Tibial nerve (tissue), 4 donors: ENCODE results near the gene KDM8. TPM values are rescaled to one million over a fixed set of nuclear protein-coding genes. Genes with fewer than 3 reads are reported as not detected.
"Not testable (repeated sequence)": the region's sequence is repeated elsewhere in the genome, so short reads cannot be mapped to it uniquely, and the experiment has no call there.

Experiments used
- DNase-seq, 2 donors: peaks; one replicate each; pipeline ENCODE4 v3.0.0-alpha.2; 2019; ENCODE audit warnings: low spot score in 2 of 2
- H3K27ac ChIP-seq, 4 donors: fragments of 200-600 bp; sonication (generic) in 3 of 4; one replicate each; pipeline ENCODE4 v1.5.1; 2017 to 2019; ENCODE audit warnings: mild to moderate bottlenecking in 1 of 4
- H3K27me3 ChIP-seq, 2 donors: fragments of 200-600 bp; sonication (generic) in 1 of 2; one replicate each; pipeline versions ENCODE4 v1.5.1 to v1.6.0; 2017 to 2019
- H3K36me3 ChIP-seq, 3 donors: fragments of 200-600 bp; sonication (generic); one replicate each; pipeline ENCODE4 v1.5.1; 2018 to 2019
- H3K4me1 ChIP-seq, 4 donors: fragments of 200-600 bp; sonication (generic) in 3 of 4; one replicate each; pipeline ENCODE4 v1.5.1; 2017 to 2019
- H3K4me3 ChIP-seq, 4 donors: fragments of 200-600 bp; sonication (generic) in 3 of 4; one replicate each; pipeline ENCODE4 v1.5.1; 2017 to 2019; ENCODE audit warnings: mild to moderate bottlenecking in 1 of 4, moderate library complexity in 1 of 4
- H3K9me3 ChIP-seq, 4 donors: fragments of 200-600 bp; sonication (generic) in 3 of 4; one replicate each; pipeline ENCODE4 v1.5.1; 2017 to 2019
- EP300 ChIP-seq, 2 donors: sonication (generic); formaldehyde crosslinking; IDR thresholded peaks; one replicate each; pipeline ENCODE4 v1.6.1; 2017; ENCODE audit warnings: antibody characterized with exemption in 2 of 2, mild to moderate bottlenecking in 1 of 2
- POLR2A ChIP-seq, 2 donors: fragments of 450-650 bp; IDR thresholded peaks; one replicate each; pipeline ENCODE4 v1.6.1; 2017; ENCODE audit warnings: antibody characterized with exemption in 2 of 2, mild to moderate bottlenecking in 2 of 2, moderate library complexity in 2 of 2
- WGBS, 2 donors: methylation state at CpG; one replicate each; pipeline ENCODE4 v1.1.5; 2018; 5-methylcytosine and 5-hydroxymethylcytosine counted together
- total RNA-seq, 4 donors: library from RNA; depleted of rRNA; stranded (reverse); fragments of >200 nt; gene quantifications; one replicate each; pipeline ENCODE4 v1.1.0, GENCODE V29; 2016
- TF ChIP-seq, protein P1 (sequence below), 5 experiments: fragments of 200-600 bp in 3 of 5; fragments of 450-650 bp in 2 of 5; sonication (generic) in 3 of 5; IDR thresholded peaks; one replicate each; pipeline ENCODE4 v1.5.1; 2016 to 2019; ENCODE audit warnings: antibody characterized with exemption in 5 of 5, mild to moderate bottlenecking in 3 of 5, moderate library complexity in 2 of 5

KDM8 gene
- total RNA-seq, 4 donors from 2014 or later: 2.3 to 7.6 (median 4.8) TPM

DNA sequence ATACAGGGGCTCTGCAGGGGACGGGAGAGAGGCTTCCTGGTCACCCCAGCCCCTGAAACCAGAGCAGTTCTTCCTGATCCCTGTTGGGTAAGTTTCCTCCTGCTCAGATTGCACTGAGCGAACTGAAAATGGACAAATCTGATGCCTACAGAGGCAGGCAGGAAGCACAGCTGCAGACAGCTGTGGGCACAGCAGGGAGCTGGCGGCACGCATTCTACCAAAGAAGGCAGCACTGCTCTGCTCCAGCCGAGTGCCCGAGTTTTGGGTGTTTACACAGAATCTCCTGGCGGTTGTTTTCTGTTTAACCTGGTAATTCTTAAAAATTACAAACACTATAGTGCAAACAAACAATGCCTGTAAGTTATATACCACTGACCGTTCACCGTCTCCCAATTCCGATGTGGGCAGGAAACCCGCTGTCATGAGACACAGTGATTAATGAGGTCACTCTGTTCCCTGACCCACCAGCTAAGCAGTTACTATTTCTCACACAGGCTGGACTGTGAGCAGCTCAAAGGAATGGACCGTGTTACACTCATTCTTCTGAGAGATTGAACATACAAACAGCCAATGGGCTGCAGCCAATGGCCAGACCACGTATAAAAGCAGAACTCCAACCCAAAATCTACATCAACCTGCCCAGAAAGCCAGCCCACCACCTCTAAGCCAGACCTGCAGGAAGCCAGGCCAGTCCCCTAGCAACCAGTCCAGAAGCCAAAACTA is 39.7 kb downstream of the KDM8 start:
- DNase-seq: no peak
- Histone ChIP-seq H3K36me3 (no peaks in the 10 kb centered on the region), H3K27me3 (no peaks in the 10 kb centered on the region), H3K4me3 (peak overlapping the region in 2 of 4 donors; percentile 6 to 13), H3K4me1 (peaks cover 0 to 82% (median 37%) of the 10 kb centered on the region in 4 donors), H3K9me3 (no peaks in the 10 kb centered on the region), H3K27ac (peak overlapping the region in 3 of 4 donors; percentile 9 to 77 (median 71))
- WGBS, 2 donors: 18 to 20% methylated on average over 13 of the region's 13 CpGs
- TF ChIP-seq, protein P1, sequence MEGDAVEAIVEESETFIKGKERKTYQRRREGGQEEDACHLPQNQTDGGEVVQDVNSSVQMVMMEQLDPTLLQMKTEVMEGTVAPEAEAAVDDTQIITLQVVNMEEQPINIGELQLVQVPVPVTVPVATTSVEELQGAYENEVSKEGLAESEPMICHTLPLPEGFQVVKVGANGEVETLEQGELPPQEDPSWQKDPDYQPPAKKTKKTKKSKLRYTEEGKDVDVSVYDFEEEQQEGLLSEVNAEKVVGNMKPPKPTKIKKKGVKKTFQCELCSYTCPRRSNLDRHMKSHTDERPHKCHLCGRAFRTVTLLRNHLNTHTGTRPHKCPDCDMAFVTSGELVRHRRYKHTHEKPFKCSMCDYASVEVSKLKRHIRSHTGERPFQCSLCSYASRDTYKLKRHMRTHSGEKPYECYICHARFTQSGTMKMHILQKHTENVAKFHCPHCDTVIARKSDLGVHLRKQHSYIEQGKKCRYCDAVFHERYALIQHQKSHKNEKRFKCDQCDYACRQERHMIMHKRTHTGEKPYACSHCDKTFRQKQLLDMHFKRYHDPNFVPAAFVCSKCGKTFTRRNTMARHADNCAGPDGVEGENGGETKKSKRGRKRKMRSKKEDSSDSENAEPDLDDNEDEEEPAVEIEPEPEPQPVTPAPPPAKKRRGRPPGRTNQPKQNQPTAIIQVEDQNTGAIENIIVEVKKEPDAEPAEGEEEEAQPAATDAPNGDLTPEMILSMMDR (IDR thresholded peaks at IDR 0.05): no peak
- TF ChIP-seq EP300 (IDR thresholded peaks at IDR 0.05): peak in 1 of 2 donors; percentile 55

DNA sequence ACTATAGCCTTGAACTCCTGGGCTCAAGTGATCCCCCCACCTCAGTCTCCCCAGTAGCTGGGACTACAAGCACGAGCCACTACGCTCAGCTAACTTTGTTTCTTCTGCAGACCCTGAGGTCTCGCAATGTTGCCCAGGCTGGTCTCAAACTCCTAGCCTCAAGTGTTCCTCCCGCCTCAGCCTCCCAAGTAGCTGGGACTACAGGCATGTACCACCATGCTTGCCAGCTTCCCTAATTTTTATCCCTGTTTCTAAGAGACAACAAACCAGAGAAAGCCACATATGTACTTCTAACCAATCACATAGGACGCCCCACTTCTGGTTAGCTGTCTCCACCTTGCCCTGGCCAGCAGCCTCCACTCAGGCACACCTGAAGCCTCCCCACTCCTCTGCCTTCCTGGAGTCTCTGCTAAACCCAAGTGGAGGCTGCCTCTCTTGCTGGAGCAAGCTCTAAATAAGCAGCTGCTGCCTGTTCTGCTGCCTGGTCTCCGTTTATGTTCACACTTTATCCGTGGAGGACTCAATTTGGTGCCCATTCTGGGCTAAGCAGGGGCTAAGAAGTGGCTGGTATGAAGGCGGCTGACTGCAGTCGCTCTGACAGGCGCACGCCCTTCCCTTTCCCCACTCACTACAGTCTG is 40.5 kb downstream of the KDM8 start:
- H3K27me3 ChIP-seq: no peaks in the 10 kb centered on the region
- no peaks in the 10 kb centered on the region for H3K9me3 ChIP-seq
- peaks cover 0 to 75% (median 35%) of the 10 kb centered on the region in 4 donors for H3K4me1 ChIP-seq
- no peak overlapping the region for H3K4me3 ChIP-seq
- no peaks in the 10 kb centered on the region for H3K36me3 ChIP-seq
- no peak for TF ChIP-seq POLR2A (IDR thresholded peaks at IDR 0.05)
- TF ChIP-seq, protein P1 (IDR thresholded peaks at IDR 0.05): no peak
- no peak for TF ChIP-seq EP300 (IDR thresholded peaks at IDR 0.05)
- no peak for DNase-seq
- WGBS, 2 donors: 91 to 95% methylated on average over 11 of the region's 11 CpGs
- peak overlapping the region in 3 of 4 donors; percentile 9 to 77 (median 71) for H3K27ac ChIP-seq

DNA sequence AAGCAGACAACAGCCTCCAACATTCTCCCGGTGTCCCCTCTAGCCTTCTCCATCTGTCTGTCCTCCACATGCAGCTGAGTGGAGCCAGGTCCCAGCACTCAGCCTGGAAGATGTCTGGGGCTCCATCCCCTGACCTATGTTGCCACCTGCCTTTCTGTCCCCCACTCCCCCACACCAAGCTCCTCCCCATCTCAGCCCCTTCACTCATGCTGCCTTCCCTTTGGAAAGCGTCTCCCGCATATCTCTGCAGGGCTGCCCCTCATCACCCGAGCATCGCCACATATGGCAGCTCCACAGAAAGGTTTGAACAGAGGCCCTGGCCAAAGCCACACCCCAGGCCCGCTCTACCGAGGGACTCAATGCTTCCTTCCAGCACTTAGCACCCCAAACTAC is 41.0 kb downstream of the KDM8 start:
- Histone ChIP-seq H3K4me3 (no peak overlapping the region), H3K36me3 (no peaks in the 10 kb centered on the region), H3K4me1 (peaks cover 0 to 74% (median 35%) of the 10 kb centered on the region in 4 donors), H3K9me3 (no peaks in the 10 kb centered on the region), H3K27ac (peak overlapping the region in 3 of 4 donors; percentile 9 to 77 (median 71)), H3K27me3 (no peaks in the 10 kb centered on the region)
- TF ChIP-seq, protein P1 (IDR thresholded peaks at IDR 0.05): no peak
- TF ChIP-seq POLR2A (IDR thresholded peaks at IDR 0.05): no peak
- no peak for TF ChIP-seq EP300 (IDR thresholded peaks at IDR 0.05)
- DNase-seq: no peak
- WGBS, 2 donors: 83 to 90% methylated on average over 7 of the region's 7 CpGs

DNA sequence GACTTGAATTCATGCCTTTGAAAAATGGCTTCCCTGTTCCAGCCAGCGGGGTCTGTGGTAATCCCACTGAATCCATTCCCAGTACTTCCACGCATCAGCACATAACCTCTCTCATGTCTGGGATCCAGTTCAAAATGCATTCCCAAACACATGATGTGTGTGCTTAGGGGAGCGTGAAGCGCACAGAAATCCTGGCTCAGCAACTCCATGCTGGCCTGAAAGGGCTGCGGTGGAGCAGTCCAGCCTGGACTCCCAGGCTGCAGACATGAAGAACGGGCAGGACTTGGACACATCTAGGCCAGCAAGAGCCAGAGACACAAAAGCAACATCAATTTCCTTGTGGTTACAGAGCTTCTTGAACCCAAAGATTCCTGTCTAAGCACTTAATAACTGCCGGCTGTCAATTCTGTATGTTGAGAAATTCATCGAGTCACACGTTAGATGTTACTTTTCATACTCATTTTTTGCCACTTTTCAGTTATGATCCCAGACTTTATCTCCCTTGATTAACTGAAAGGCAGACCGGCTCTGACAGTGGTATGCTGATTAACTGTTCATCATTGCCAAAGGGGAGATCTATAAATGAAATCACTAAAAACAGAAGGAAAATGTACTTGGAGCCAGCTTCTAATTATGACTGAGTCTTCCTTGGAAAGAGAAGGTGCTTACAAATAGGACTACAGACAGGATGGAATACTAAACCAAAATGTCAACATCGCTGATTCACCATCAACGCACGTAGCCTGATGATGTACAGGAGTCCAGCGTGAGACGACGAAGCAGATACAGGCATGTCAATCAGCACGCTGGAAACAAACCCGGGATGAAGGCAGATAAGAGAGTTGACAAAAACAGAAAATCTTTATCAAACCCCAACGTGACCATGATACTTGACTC is 42.2 kb downstream of the KDM8 start:
- Histone ChIP-seq H3K4me3 (no peak overlapping the region), H3K9me3 (no peaks in the 10 kb centered on the region), H3K36me3 (no peaks in the 10 kb centered on the region), H3K4me1 (peaks cover 0 to 63% (median 35%) of the 10 kb centered on the region in 4 donors), H3K27me3 (no peaks in the 10 kb centered on the region), H3K27ac (peak overlapping the region in 3 of 4 donors; percentile 15 to 77 (median 71))
- TF ChIP-seq POLR2A (IDR thresholded peaks at IDR 0.05) (no peak), EP300 (IDR thresholded peaks at IDR 0.05) (peak in 1 of 2 donors; percentile 52)
- no peak for DNase-seq
- WGBS, 2 donors: 59% methylated on average over 19 of the region's 19 CpGs

DNA sequence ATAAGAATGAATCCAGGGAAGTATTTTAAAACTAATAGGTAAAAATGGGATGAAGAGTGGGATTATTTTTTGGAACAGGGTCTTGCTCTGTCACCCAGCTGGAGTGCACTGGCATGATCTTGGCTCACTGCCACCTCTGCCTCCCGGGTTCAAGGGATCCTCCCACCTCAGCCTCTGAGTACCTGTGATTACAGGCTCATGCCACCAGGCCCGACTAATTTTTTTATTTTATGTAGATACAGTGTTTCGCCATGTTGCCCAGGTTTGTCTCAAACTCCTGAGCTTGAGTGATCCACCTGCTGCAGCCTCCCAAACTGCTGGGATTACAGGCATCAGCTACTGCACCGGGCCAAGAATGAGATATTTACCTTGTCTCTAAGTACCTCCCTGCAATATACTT is 43.1 kb downstream of the KDM8 start:
- H3K27ac ChIP-seq: peak overlapping the region in 2 of 4 donors; percentile 71 to 77
- no peak for TF ChIP-seq POLR2A (IDR thresholded peaks at IDR 0.05)
- TF ChIP-seq, protein P1 (IDR thresholded peaks at IDR 0.05): no peak
- no peaks in the 10 kb centered on the region for H3K36me3 ChIP-seq
- no peaks in the 10 kb centered on the region for H3K27me3 ChIP-seq
- peaks cover 0 to 56% (median 30%) of the 10 kb centered on the region in 4 donors for H3K4me1 ChIP-seq
- no peaks in the 10 kb centered on the region for H3K9me3 ChIP-seq
- WGBS, 2 donors: 76 to 82% methylated on average over 4 of the region's 4 CpGs
- DNase-seq: no peak
- no peak overlapping the region for H3K4me3 ChIP-seq

DNA sequence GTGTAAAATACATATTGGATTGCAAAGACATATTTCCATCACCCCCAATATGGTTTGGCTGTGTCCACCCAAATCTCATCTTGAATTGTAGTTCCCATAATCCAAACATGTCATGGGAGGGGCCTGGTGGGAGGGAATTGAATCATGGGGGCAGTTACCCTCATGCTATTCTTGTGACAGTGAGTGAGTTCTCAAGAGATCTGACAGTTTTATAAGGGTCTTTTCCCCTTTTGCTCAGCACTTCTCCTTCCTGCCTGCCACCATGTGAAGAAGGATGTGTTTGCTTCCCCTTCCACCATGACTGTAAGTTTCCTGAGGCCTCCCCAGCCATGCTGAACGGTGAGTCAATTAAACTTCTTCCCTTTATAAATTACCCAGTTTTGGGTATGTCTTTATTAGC is 43.8 kb downstream of the KDM8 start:
- H3K27me3 ChIP-seq, H3K4me3 ChIP-seq, H3K27ac ChIP-seq, H3K36me3 ChIP-seq, DNase-seq, H3K9me3 ChIP-seq: not testable (repeated sequence)
- H3K4me1 ChIP-seq: peaks cover 0 to 56% (median 27%) of the 10 kb centered on the region in 4 donors
- 79 to 85% methylated on average over 1 of the region's 1 CpG for WGBS, 2 donors
